H1 (cell line): ENCODE measurements around the gene USP12. TPM values are rescaled to one million over a fixed set of nuclear protein-coding genes. Genes with fewer than 3 reads are reported as not detected.

ENCODE experiments used
- CTCF ChIA-PET: fragments of 300-600 bp; sonication (Branson Sonifier 250); formaldehyde crosslinking; loops from one replicate; lab custom pipeline; 2021; ENCODE audit not compliant: partially characterized antibody; lab: Charles Lee
- POLR2A ChIA-PET: fragments of 300-600 bp; sonication (Branson Sonifier 250); formaldehyde crosslinking; loops from one replicate; lab custom pipeline; 2021; ENCODE audit warnings: inconsistent platforms; ENCODE audit not compliant: partially characterized antibody; lab: Charles Lee
- DNase-seq, 2 experiments: peaks; one replicate each; pipeline versions ENCODE4 v3.0.0 to v3.0.0-alpha.2; 2010 to 2022; ENCODE audit warnings: low spot score in 2 of 2, low read depth in 1 of 2, mixed read lengths in 1 of 2
- FAIRE-seq: peaks from 2 replicates; lab custom pipeline; 2011; peaks lifted over from hg19 to GRCh38; lab: Jason Lieb, UNC
- H2AFZ ChIP-seq: 2 replicates; pipeline ENCODE4 v1.8.1; 2012; ENCODE audit warnings: low read length, inconsistent platforms
- H2AK5ac ChIP-seq: 2 replicates; pipeline ENCODE4 v1.6.1; 2013; ENCODE audit warnings: low read depth, low read length
- H2BK120ac ChIP-seq: replicated peaks from 2 replicates; pipeline ENCODE3; 2013; ENCODE audit warnings: low read depth, low read length, inconsistent platforms
- H2BK12ac ChIP-seq: 2 replicates; pipeline ENCODE4 v1.6.1; 2013; ENCODE audit warnings: low read depth, low read length
- H2BK15ac ChIP-seq: 2 replicates; pipeline ENCODE4 v1.6.1; 2013; ENCODE audit warnings: low read length
- H2BK20ac ChIP-seq: 2 replicates; pipeline ENCODE4 v1.6.1; 2013; ENCODE audit warnings: low read length
- H2BK5ac ChIP-seq: 2 replicates; pipeline ENCODE4 v1.6.1; 2013; ENCODE audit warnings: low read depth, low read length
- H3K14ac ChIP-seq: 2 replicates; pipeline ENCODE4 v1.6.1; 2013; ENCODE audit warnings: inconsistent platforms; ENCODE audit not compliant: insufficient read length
- H3K18ac ChIP-seq: 2 replicates; pipeline ENCODE4 v1.6.1; 2013; ENCODE audit warnings: low read length; ENCODE audit errors: extremely low read depth
- H3K23ac ChIP-seq: 2 replicates; pipeline ENCODE4 v1.6.1; 2013; ENCODE audit warnings: inconsistent platforms; ENCODE audit not compliant: insufficient read length
- H3K23me2 ChIP-seq: 2 replicates; pipeline ENCODE4 v1.6.1; 2013; ENCODE audit warnings: low read depth, low read length
- H3K27ac ChIP-seq: 2 replicates; pipeline ENCODE4 v1.6.1; 2011; ENCODE audit warnings: low read depth, low read length, inconsistent platforms
- H3K27me3 ChIP-seq, 4 experiments: replicated peaks in 1 of 4; 1 replicate in 1 of 4; 2 replicates in 3 of 4; pipeline versions ENCODE4 v1.6.1 to v1.8.1; 2011 to 2013; ENCODE audit warnings: low read length in 3 of 4, mild to moderate bottlenecking in 3 of 4, inconsistent platforms in 2 of 4, mixed read lengths in 2 of 4, moderate library complexity in 1 of 4; ENCODE audit not compliant: control insufficient read depth in 3 of 4, insufficient read depth in 3 of 4; ENCODE audit errors: extremely low read depth in 1 of 4
- H3K36me3 ChIP-seq, 4 experiments: 2 replicates each; pipeline versions ENCODE4 v1.6.1 to v1.8.1; 2011 to 2013; ENCODE audit warnings: mild to moderate bottlenecking in 4 of 4, low read length in 3 of 4, moderate library complexity in 2 of 4, control low read depth in 1 of 4, inconsistent platforms in 1 of 4; ENCODE audit not compliant: insufficient read depth in 4 of 4, control insufficient read depth in 2 of 4
- H3K4ac ChIP-seq: replicated peaks from 2 replicates; pipeline ENCODE3; 2013; ENCODE audit warnings: low read length, low read depth, mixed read lengths, inconsistent platforms; ENCODE audit not compliant: insufficient read length
- H3K4me1 ChIP-seq, 4 experiments: replicated peaks in 1 of 4; 1 replicate in 1 of 4; 2 replicates in 3 of 4; pipeline versions ENCODE4 v1.6.1 to v1.8.1; 2011 to 2013; ENCODE audit warnings: low read length in 3 of 4, inconsistent platforms in 2 of 4, mixed read lengths in 1 of 4; ENCODE audit not compliant: insufficient read depth in 4 of 4, control insufficient read depth in 3 of 4
- H3K4me2 ChIP-seq, 2 experiments: 2 replicates each; pipeline versions ENCODE4 v1.6.1 to v1.8.1; 2011 to 2013; ENCODE audit warnings: low read depth in 2 of 2, low read length in 2 of 2, control low read depth in 1 of 2, inconsistent platforms in 1 of 2, mild to moderate bottlenecking in 1 of 2; ENCODE audit not compliant: insufficient read depth in 1 of 2
- H3K4me3 ChIP-seq, 4 experiments: fragments of 200-600, 300-600 bp in 1 of 4; sonication (generic), shearing (Covaris generic), sonication (Bioruptor Twin) in 1 of 4; 2 replicates each; pipeline versions ENCODE4 v1.5.1 to v1.8.1; 2011 to 2016; ENCODE audit warnings: low read length in 4 of 4, low read depth in 3 of 4, control low read depth in 2 of 4, inconsistent platforms in 2 of 4, mild to moderate bottlenecking in 2 of 4, mixed read lengths in 1 of 4, moderate library complexity in 1 of 4; ENCODE audit not compliant: insufficient read depth in 2 of 4; ENCODE audit errors: extremely low read depth in 1 of 4
- H3K56ac ChIP-seq: replicated peaks from 2 replicates; pipeline ENCODE3; 2013; ENCODE audit warnings: low read depth, mild to moderate bottlenecking, mixed read lengths, low read length, inconsistent platforms; ENCODE audit not compliant: insufficient read length
- H3K79me1 ChIP-seq: 2 replicates; pipeline ENCODE4 v1.6.1; 2013; ENCODE audit warnings: low read depth, low read length, control low read depth
- H3K79me2 ChIP-seq, 2 experiments: 2 replicates each; pipeline versions ENCODE4 v1.6.1 to v1.8.1; 2012 to 2013; ENCODE audit warnings: low read length in 2 of 2, mild to moderate bottlenecking in 2 of 2, inconsistent platforms in 1 of 2; ENCODE audit not compliant: insufficient read depth in 2 of 2, control insufficient read depth in 1 of 2
- H3K9ac ChIP-seq, 4 experiments: replicated peaks in 1 of 4; 1 replicate in 1 of 4; 2 replicates in 3 of 4; pipeline versions ENCODE4 v1.6.1 to v1.8.1; 2011 to 2013; ENCODE audit warnings: low read depth in 3 of 4, low read length in 3 of 4, control low read depth in 2 of 4, mild to moderate bottlenecking in 2 of 4, moderate library complexity in 2 of 4, inconsistent platforms in 1 of 4; ENCODE audit errors: extremely low read depth in 1 of 4
- H3K9me3 ChIP-seq, 2 experiments: 2 replicates each; pipeline versions ENCODE4 v1.6.1 to v1.8.1; 2012 to 2013; ENCODE audit warnings: mild to moderate bottlenecking in 2 of 2, moderate library complexity in 2 of 2, control low read depth in 1 of 2, inconsistent platforms in 1 of 2, low read depth in 1 of 2, low read length in 1 of 2, mixed read lengths in 1 of 2; ENCODE audit not compliant: insufficient read depth in 2 of 2
- H4K20me1 ChIP-seq, 2 experiments: replicated peaks in 1 of 2; 2 replicates each; pipeline versions ENCODE3 to v1.8.1; 2011 to 2013; ENCODE audit warnings: inconsistent platforms in 2 of 2, low read length in 2 of 2, mild to moderate bottlenecking in 1 of 2; ENCODE audit not compliant: insufficient read depth in 2 of 2, control insufficient read depth in 1 of 2
- H4K5ac ChIP-seq: 2 replicates; pipeline ENCODE4 v1.6.1; 2013; ENCODE audit warnings: low read length, low read depth, mixed read lengths, inconsistent platforms; ENCODE audit not compliant: insufficient read length
- H4K8ac ChIP-seq: 2 replicates; pipeline ENCODE4 v1.8.0; 2013; ENCODE audit warnings: mild to moderate bottlenecking, moderate library complexity, low read length, inconsistent platforms; ENCODE audit not compliant: insufficient read depth; ENCODE audit errors: extremely low read depth
- H4K91ac ChIP-seq: replicated peaks from 2 replicates; pipeline ENCODE3; 2013; ENCODE audit warnings: low read length, mixed read lengths, inconsistent platforms; ENCODE audit not compliant: insufficient read length
- NANOG ChIP-seq: IDR thresholded peaks from 2 replicates; pipeline ENCODE4 v1.6.1; 2011; ENCODE audit warnings: low read length, low read depth, mild to moderate bottlenecking, inconsistent platforms; ENCODE audit not compliant: insufficient read depth, poor library complexity, severe bottlenecking
- TEAD4 ChIP-seq: IDR thresholded peaks from 2 replicates; pipeline ENCODE4 v1.6.1; 2012; ENCODE audit warnings: low read depth, low read length, inconsistent platforms, mixed read lengths
- WGBS, 2 experiments: shearing (Covaris generic) in 1 of 2; methylation state at CpG; one replicate each; pipeline versions ENCODE4 v1.1.6 to v1.1.7; 2013 to 2015; ENCODE audit warnings: low lambda C conversion rate in 2 of 2, mixed read lengths in 2 of 2, inconsistent platforms in 1 of 2, low coverage in 1 of 2, missing lambda C conversion rate in 1 of 2; ENCODE audit not compliant: insufficient replicate concordance in 2 of 2, insufficient coverage in 1 of 2, insufficient read length in 1 of 2; ENCODE audit errors: extremely low coverage in 1 of 2, missing lambda C conversion rate in 1 of 2; 5-methylcytosine and 5-hydroxymethylcytosine counted together
- polyA plus RNA-seq, 7 experiments: library from polyadenylated mRNA; depleted of rRNA in 3 of 7; stranded (reverse) in 5 of 7; unstranded in 2 of 7; fragments of >200 nt in 5 of 7; fragments of 200-250 nt in 2 of 7; gene quantifications; 1 replicate in 5 of 7; 2 replicates in 1 of 7; 4 replicates in 1 of 7; pipeline versions ENCODE4 v1.2.1 to v1.2.3, GENCODE V29; 2011 to 2013; ENCODE audit warnings: missing spikeins in 2 of 7, mixed read lengths in 2 of 7
- total RNA-seq: library from RNA; stranded (reverse); fragmentation: NEBNext Ultra II Directional; extraction: Animal tissue kit (Norgen Biotek cat#: 25700); gene quantifications from 2 replicates; pipeline ENCODE4 v1.2.1, GENCODE V29; 2021

Gene USP12
- total and polyA plus RNA-seq, 2 of the 8 experiments (the other 6 are each of a cell fraction or from before 2014, with no cell fraction given): 4.0 to 30.0 TPM

DNA sequence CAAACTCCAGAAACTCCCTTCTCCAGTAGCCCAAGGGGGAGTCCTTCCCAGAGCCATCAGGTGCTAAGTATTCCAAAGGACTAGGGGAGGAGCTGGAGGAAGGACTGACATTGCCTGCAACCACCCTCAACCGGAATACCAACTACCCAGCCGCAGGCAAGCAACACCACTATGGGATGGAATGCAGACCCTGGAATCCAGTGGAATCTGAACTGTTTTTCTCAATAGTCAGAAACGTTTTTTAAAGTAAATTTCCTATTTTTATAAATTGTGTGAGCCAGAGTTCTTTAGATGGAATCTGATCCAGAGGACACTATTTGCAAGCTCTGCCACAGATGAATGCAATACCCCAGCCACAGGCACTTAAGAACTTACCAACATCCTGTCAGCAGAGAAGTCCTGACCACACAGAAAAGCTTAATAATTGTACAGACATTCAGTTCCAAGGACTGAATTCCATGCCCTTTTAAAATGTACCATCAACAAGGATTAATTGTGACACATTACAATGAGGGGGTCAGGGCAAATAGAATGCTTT, 92.1 kb downstream of the USP12 start:
- H4K20me1 ChIP-seq: peaks cover 0 to 2% of the 10 kb centered on the region in 2 experiments
- 83% methylated on average over 3 of the region's 3 CpGs; no CpG with 5 or more reads in 1 of the 2 experiments for WGBS, 2 experiments
- no peak overlapping the region for H4K8ac ChIP-seq
- no peak overlapping the region for H2BK20ac ChIP-seq
- peaks cover 0 to 4% (median 0%) of the 10 kb centered on the region in 4 experiments; a peak in 2 of 8 replicates for H3K36me3 ChIP-seq
- H3K79me2 ChIP-seq: no peaks in the 10 kb centered on the region
- no peak overlapping the region for H4K5ac ChIP-seq
- CTCF ChIA-PET: interaction anchor here (0.6 to 1.0 kb wide), 5 partner anchors 50 to 736 kb away, joined by 3 to 4 read pairs (median 3); no protein-coding TSS in a partner anchor
- no peak overlapping the region for H3K23ac ChIP-seq
- H4K91ac ChIP-seq: no peak overlapping the region
- no peaks in the 10 kb centered on the region for H3K27me3 ChIP-seq
- no peak overlapping the region for H3K56ac ChIP-seq
- H3K4ac ChIP-seq: no peak overlapping the region
- no peak overlapping the region for H3K18ac ChIP-seq
- POLR2A ChIA-PET: interaction anchor here (0.7 to 1.5 kb wide), 2 partner anchors 10 to 172 kb away, joined by 3 to 4 read pairs; partner anchors contain the start of gene RPL21
- no peak overlapping the region for H3K27ac ChIP-seq
- H2BK5ac ChIP-seq: no peak overlapping the region
- H3K9ac ChIP-seq: no peak overlapping the region
- H2BK120ac ChIP-seq: no peak overlapping the region
- H2BK15ac ChIP-seq: peak overlapping the region; percentile 76; the same call in 1 of the 2 replicates
- H3K9me3 ChIP-seq: no peaks in the 10 kb centered on the region
- no peaks in the 10 kb centered on the region for H3K23me2 ChIP-seq
- TF ChIP-seq TEAD4 (peak; percentile 68), NANOG (no peak)
- H3K79me1 ChIP-seq: peaks cover 2% of the 10 kb centered on the region; the same call in 1 of the 2 replicates
- H3K4me3 ChIP-seq: no peak overlapping the region
- H3K4me2 ChIP-seq: no peak overlapping the region
- no peak overlapping the region for H2AFZ ChIP-seq
- no peak overlapping the region for H3K14ac ChIP-seq
- H3K4me1 ChIP-seq: peaks cover 0 to 3% (median 1%) of the 10 kb centered on the region in 4 experiments; a peak in 2 of 7 replicates
- DNase-seq (peak in 1 of 2 experiments; percentile 17), FAIRE-seq (no peak)
- no peak overlapping the region for H2BK12ac ChIP-seq
- H2AK5ac ChIP-seq: no peak overlapping the region
